Renal cortex interstitium (tissue), 11 donors: ENCODE data around the gene SNX25. TPM values are rescaled to one million over a fixed set of nuclear protein-coding genes. Genes with fewer than 3 reads are reported as not detected.

Source experiments
- DNase-seq, 11 donors: peaks; one replicate each; pipeline ENCODE4 v3.0.0-alpha.2; 2013; ENCODE audit warnings: low read depth in 9 of 11, low spot score in 4 of 11; ENCODE audit errors: extremely low read depth in 1 of 11
- polyA plus RNA-seq, 3 donors: library from polyadenylated mRNA; unstranded; fragments of 120-200 nt; gene quantifications; one replicate each; pipeline ENCODE4 v1.2.1, GENCODE V29; 2013; ENCODE audit not compliant: insufficient read length in 3 of 3

Gene SNX25
- polyA plus RNA-seq, 3 donors: 21.6 to 27.0 (median 25.6) TPM

- no peak for DNase-seq
Observed at GRCh38 chr4:185412412-185412811, 203.0 kb downstream of the SNX25 start.

Other genes with a start within 250 kb of the SNX25 start
- gene HELT, start 191.1 kb upstream of the SNX25 start, polyA plus RNA-seq: under 1 TPM in 1 of 3 donors, not detected in 2; 0.51 TPM
- 10 to 100 TPM; 41.1 to 41.8 (median 41.4) TPM for gene SLC25A4, start 66.3 kb upstream of the SNX25 start, polyA plus RNA-seq
- gene CFAP97, start 5.6 kb upstream of the SNX25 start, polyA plus RNA-seq: 10 to 100 TPM; 44.5 to 52.1 (median 44.9) TPM
- gene LRP2BP, start 186.3 kb downstream of the SNX25 start, polyA plus RNA-seq: 1 to 10 TPM; 2.6 to 7.0 (median 3.6) TPM
- 10 to 100 TPM; 10.7 to 21.4 (median 11.1) TPM for gene ANKRD37, start 187.2 kb downstream of the SNX25 start, polyA plus RNA-seq
- 10 to 100 TPM; 68.9 to 93.5 (median 80.1) TPM for gene UFSP2, start 216.4 kb downstream of the SNX25 start, polyA plus RNA-seq